Lower leg skin (tissue), 3 donors: ENCODE results near the gene KCTD16.

ENCODE experiments used
- POLR2A ChIP-seq, 2 donors: fragments of 450-650 bp; IDR thresholded peaks; one replicate each; pipeline ENCODE4 v1.6.1; 2016 to 2017; ENCODE audit warnings: antibody characterized with exemption in 2 of 2, mild to moderate bottlenecking in 1 of 2, moderate library complexity in 1 of 2
- TF ChIP-seq, protein P1 (sequence below), 3 donors: fragments of 450-650 bp; IDR thresholded peaks; one replicate each; pipeline ENCODE4 v1.5.1; 2016; ENCODE audit warnings: antibody characterized with exemption in 3 of 3, mild to moderate bottlenecking in 3 of 3, moderate library complexity in 2 of 3

DNA sequence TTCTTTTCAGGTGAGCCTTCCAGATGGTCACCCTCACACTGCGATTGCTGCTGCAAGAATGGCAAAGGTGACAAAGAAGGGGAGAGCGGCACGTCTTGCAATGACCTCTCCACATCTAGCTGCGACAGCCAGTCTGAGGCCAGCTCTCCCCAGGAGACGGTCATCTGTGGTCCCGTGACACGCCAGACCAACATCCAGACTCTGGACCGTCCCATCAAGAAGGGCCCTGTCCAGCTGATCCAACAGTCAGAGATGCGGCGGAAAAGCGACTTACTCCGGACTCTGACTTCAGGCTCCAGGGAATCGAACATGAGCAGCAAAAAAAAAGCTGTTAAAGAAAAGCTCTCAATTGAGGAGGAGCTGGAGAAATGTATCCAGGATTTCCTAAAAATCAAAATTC lies 303.0 kb downstream of the KCTD16 start:
- TF ChIP-seq, protein P1, sequence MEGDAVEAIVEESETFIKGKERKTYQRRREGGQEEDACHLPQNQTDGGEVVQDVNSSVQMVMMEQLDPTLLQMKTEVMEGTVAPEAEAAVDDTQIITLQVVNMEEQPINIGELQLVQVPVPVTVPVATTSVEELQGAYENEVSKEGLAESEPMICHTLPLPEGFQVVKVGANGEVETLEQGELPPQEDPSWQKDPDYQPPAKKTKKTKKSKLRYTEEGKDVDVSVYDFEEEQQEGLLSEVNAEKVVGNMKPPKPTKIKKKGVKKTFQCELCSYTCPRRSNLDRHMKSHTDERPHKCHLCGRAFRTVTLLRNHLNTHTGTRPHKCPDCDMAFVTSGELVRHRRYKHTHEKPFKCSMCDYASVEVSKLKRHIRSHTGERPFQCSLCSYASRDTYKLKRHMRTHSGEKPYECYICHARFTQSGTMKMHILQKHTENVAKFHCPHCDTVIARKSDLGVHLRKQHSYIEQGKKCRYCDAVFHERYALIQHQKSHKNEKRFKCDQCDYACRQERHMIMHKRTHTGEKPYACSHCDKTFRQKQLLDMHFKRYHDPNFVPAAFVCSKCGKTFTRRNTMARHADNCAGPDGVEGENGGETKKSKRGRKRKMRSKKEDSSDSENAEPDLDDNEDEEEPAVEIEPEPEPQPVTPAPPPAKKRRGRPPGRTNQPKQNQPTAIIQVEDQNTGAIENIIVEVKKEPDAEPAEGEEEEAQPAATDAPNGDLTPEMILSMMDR (IDR thresholded peaks at IDR 0.05): no peak
- no peak for TF ChIP-seq POLR2A (IDR thresholded peaks at IDR 0.05)
